NCI-H1048 (cell line): ENCODE measurements around the gene STAMBPL1.

Source experiments
- DNase-seq: peaks from one replicate; lab custom pipeline; 2025; lab: John Stamatoyannopoulos, UW

Gene STAMBPL1

DNA sequence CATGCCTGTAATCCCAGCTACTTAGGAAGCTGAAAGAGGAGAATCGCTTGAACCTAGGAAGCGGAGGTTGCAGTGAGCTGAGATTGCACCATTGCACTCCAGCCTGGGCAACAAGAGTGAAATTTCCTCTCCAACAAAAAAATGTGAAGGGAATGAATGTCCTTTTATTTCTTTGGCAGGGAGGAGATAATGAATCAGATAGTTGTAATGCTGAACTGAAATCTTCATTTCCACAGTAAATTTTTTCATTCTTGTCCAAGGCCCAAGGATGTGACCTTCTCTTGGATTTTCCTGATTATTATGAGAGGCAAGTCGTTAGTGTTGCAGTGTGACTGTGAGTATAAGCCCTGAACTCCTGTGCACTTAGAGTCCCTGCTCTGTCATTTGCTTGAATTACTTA, 13.6 kb downstream of the STAMBPL1 start:
- no peak for DNase-seq

DNA sequence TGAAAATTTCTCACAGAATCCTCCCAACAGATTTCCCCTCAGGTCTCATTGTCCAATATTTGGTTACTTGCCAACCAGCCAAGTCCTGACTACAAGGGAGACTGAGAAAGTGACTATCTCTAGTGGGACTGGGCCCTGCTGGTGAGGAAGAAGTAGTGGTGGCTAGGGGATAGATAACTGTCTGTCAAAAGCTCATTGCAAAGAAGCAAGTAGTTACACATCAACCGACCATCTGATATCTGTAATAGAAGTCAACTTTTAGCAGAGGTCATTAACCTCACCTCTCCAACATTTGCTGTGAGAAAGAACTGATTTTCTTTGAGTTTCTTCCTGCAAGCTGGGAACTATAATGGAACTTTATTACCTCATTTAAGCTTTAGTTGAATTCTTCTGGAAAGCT, 15.2 kb downstream of the STAMBPL1 start:
- no peak for DNase-seq

DNA sequence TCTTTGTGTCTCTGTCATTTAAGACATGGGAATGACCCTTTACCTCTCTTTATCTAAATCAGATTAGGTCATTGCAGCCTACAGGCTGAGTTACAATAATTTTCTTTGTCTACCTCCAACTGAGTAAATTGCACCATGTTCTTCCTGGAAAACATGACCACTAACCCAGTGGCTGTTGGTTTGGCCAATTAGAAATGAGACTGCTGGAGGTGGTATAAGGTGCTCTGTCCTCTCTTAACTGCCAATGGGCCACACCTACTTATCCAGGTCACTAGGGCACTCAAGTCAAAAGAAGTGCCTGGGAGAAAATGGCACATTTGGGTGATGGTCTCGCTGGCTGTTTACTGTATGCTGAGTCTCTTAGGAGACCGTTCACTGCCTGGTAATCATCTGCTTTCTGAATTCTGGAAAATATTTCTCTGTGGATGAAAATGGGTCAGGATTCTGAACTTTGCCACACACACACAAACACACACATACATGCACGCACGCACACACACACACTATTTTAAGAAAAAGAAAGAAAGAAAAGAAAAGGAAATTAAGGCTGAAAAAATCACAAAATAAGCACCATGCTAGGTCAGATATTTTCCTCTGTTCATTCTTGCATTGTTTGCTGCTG, 16.4 kb downstream of the STAMBPL1 start:
- DNase-seq, result no peak

DNA sequence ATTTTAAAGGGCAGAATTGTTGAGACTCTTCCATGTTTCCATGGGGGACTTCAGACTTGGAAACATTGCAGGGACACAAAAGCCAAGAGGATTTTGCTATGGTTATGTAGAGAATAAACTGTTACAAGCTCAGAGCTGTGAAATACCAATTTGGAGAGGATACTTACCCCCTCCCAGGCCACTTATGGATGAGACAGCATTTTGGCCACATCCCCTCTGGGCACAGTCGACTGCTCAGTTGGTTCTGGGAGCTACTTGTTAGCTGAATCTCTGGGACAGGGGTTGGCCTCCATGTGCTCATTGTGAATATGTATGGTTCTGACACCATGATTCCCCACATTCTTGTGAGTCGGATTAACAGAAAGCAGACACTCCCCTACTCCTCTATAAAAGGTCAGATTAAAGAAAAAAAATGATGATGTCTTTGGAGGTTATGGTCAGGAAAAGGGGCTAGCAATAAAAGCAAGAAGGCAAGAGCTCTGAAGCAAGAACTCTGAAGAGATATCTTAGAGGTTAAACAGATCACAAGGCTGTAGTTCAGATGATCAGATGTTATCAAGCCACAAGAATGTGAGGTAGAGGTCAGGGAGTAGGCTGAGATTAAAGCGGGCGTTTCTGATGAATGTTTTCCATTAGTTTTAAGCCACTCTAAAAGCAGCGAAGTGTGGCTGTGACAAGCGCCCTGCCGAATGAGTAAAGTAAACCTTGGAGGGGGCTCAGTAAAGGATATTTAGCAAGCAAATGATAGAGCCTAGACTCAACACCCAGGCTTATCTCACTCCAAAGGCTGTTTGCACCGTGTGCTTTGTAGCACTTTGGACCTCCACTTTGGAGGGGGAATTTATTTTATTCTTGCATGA, 17.2 kb downstream of the STAMBPL1 start:
- DNase-seq, result no peak

DNA sequence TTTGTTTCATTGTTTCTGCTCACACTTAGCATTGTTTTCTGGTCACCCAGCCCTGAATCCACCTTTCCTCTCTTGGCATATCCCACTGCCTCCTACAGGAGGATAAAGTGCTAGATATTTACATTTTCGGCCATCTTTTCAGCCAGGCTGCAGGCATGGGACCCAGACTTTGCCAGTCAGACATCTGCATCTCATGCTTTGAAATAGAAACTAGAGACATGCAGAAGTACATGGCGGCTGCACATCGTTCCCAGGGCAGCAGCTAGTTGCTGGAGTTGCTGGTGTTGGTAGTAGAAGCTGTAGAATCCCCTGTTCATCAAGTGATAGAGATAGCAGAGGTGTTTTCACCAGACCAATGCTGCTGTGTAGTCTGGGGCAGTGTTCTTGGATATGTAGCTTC, 18.7 kb downstream of the STAMBPL1 start:
- DNase-seq, result no peak

DNA sequence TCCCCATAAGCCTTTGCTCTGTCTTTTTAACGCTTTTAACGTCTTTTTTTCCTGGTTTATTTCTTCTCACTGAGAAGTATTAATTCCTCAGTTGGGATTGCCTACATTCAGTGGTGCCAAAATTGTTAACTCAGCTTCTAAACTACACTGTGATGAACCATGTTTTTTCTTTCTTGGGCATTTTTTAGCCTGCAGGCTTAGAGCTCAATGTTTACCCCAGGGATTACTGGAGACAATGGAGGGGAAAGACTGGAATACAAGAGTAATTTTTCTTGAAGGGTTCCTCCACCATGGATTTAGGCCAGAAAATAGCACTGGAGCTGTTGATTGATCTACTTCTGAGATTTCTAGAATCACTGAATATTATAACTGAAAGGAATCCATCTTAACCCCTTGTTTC, 19.8 kb downstream of the STAMBPL1 start:
- no peak for DNase-seq

DNA sequence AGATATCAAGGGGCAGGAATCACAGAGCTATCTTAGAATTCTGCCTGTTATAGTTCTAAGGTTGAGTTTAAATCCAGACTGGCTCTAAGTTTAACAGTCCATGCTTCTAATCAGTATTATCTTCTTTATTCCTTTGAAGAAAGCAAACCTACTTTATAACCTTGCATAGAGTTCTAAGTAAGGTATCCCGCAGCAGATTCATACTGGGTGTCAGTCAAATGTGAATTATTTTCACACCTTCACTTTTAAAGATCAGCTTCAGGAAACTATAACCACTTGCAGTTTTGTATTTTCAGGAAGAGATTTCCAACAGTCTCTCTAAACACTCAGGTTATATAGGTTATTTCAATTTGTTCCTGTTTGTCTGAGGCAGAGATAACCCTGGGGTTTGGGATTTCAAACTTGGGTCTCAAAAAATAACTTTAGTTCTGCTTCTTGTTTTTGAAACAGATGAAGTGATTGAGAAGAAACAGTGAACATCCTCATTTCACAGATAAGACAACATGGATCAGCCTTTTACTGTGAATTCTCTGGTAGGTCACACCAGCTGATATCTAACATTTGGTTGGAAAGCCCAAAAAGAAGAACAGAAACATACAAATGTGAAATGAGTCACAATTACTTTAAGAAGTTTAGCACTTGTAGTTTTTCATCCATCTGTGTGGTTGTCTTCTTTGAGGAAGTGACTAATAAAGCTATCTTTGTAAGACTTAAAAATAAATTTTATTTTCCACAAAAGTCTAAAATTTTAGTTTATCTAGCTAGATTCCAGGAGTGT, 21.4 kb downstream of the STAMBPL1 start:
- DNase-seq, result no peak

DNA sequence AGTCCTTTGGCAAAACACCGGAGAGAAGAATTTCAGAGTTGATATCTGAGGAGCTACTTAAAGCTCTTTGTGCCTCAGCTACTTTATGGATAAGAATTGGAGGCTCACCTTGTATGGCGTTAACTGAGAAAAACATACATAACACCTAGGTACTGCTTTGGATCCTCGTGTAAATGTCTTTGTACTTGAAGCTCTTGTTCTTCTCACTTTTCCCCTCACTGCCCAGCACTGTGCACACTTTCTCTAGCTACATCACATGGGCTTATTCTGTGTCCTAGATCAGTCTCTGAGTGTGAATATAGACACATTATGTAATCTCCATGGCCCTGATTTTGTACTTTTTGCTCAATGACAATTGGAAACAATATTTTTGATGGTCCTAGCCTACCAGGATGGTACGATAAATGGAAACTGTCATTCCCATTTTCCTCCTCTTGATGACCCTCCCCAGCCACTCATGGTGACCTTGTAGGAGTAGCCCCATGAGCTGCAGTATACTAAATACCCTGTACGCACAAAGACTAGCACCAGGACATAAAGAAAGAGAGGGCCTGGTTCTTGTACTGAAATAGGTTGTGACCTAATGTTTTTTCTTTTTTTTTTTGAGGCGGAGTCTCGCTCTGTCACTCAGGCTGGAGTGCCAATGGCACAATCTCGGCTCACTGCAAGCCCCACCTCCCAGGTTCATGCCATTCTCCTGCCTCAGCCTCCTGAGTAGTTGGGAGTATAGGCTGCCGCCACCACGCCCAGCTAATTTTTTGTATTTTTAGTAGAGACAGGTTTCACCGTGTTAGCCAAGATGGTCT, 22.1 kb downstream of the STAMBPL1 start:
- DNase-seq, result no peak

DNA sequence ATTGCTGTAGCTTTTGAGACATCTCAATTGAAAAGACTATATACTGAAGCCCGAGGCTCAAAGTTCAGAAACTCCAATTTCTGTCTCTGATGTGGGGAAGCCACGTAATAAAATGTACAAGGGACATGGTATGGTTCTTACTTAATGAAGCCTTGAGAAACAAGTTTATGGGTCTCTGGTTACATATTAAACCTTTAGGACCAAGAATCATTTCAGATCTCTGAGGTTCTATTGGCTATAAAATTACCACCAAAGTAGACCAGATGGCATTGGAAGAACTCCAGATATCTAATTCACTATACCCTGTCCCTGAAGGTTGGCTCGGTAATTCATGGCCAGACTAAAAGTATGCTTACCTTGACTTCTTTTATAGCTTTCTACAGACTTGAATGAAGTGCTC, 23.7 kb downstream of the STAMBPL1 start:
- DNase-seq, result no peak

DNA sequence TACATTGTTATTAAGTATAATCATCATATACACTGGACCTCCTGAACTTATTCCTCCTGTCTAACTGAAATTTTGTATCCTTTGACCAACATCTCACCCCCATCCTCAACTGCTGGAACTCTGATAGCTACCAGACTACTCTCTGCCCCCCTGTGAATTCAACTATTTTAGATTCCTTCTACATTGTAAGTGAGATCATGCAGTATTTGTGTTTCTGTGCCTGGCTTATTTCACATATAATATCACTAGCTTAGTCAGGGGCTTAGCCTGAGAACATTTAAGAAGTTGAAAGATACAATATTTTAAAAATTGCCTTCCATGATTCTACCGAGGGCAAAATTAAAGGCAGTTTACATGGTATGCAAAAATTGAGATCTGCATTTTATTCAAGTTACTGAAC, 26.9 kb downstream of the STAMBPL1 start:
- DNase-seq, result no peak

DNA sequence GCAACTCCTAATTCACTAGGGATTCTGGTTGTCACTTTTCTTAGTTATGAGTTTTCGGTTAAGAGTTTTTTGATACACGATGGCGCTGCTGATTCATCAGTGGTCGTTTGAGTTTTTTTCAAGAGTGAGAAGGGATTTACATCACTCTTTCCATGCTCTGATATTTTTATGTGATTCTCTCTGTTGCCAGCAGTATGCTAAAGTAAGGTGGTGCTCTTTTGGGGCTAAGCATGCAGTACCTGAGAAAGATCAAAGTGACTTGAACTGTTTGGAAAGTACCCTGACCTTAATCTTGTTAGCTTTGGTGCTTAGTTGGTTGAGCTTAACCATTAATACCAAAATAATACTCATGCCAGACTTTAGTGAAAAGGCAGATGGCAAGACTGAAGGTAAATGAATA, 28.1 kb downstream of the STAMBPL1 start:
- DNase-seq, result no peak

DNA sequence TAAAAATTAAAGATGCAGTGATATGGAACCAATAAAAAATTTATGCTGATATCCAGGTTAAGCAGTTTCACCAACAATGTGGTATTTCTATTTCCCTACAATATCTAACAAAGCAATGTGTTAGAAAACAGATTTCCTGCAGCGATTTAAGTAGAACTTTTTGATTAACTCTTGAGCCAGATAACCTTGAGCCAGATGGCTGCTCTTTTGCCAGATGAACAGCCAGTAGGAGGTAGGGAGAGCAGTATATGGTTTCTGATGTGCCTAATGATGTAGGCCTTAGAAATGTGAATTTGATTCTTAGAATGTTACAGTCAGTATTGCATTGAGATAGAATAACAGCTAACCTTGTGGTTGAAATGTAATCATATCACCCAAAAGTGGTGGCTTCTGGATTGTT, 31.1 kb downstream of the STAMBPL1 start:
- no peak for DNase-seq

DNA sequence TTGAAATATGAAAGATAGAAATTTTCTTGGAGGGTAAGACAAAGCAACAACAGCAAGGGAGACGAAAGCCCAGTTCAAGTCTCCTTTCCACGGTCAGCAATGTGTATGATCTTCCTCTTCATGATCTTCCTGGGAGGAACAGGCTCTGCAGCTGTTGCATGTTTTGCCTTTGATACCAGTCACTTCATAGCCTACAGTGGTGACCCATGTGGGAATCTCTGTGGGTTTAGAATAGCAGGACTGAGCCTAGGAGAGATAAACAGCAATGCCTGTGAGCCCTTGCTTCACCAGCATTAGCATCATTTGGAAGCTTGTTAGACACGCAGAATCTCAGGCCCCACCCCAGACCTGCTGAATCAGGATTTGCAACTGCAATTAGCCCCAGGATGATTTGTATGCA, 31.8 kb downstream of the STAMBPL1 start:
- DNase-seq, result no peak

DNA sequence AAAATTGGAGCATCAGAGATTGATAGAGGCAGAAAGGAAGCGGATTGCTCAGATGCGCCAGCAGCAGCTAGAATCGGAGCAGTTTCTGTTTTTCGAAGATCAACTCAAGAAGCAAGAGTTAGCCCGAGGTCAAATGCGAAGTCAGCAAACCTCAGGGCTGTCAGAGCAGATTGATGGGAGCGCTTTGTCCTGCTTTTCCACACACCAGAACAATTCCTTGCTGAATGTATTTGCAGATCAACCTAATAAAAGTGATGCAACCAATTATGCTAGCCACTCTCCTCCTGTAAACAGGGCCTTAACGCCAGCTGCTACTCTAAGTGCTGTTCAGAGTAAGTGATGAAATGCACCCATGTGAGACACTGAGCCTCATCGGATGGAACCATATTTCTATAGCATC, 33.1 kb downstream of the STAMBPL1 start:
- no peak for DNase-seq

DNA sequence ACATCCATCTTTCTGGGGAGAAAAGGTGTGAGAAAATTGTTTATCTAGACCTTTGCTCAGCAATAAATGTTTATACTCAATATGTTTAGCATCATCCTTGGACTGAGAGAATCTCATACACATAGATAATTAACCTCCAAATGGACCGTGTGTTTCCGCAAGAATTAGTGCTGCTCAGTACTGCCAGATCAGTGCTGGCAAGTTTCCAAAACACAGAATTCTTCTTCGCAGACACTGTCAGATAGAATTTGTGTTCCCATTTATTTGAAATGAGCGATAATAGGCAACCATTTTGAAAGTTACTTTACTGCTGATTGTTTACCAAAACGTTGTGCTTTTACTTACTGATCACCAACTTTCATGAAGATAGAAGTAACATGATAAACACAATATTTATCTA, 33.7 kb downstream of the STAMBPL1 start:
- DNase-seq, result no peak

DNA sequence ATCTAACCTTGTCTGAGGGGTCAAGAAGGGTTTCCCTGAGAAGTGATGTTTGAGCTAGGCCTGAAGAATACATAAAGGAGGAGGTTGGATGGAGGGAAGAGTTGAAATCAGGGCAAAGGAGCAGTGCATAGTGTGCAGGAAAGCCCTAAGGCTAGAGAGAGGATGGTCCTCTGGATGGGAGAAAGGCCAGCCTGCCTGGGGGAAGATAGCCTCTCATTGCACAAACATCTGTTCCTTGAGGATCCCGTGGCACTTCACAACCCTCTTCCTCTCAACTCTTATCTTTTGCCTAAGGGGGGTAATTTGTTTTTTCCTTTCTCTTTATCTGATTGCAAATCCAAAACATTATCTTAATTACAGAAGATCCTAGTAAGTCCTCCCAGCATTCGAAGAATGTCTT, 35.7 kb downstream of the STAMBPL1 start:
- DNase-seq, result no peak

DNA sequence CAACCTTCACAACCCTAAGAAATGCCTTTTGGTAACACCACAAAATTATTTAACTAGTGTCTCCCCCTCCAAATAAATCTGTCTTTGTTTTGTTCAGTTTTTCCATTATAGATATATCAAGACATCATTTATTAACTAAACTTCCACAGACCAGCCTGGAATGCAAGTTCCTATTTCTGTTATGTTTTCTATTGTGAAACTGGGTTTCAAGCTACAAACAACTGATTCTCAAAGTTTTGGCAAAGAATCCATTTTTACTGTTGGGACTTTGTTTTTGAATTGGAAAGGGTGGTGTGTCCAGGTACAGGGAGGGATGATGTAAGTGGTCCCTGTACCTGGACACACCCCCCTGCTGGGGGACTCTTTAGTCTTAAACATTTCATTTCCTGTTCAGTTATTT, 36.2 kb downstream of the STAMBPL1 start:
- DNase-seq, result no peak

DNA sequence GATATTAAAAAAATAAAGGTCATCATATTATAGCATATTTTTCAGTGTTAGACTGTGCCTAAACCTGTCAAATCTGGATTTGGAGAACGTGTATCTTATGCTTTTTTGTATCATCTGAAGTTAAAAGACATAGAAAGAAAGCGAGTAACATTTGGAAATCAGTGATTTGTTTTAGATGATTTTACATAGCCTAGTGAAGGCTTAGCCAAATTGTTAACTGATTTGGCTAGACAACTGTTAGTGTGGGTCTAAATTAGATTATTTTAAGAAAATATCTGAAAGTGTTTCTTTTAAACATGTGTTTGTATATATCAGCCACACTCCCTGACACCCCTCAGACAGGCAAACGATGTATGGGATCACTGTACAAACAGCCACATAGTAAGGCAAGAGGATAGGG, 36.9 kb downstream of the STAMBPL1 start:
- no peak for DNase-seq

DNA sequence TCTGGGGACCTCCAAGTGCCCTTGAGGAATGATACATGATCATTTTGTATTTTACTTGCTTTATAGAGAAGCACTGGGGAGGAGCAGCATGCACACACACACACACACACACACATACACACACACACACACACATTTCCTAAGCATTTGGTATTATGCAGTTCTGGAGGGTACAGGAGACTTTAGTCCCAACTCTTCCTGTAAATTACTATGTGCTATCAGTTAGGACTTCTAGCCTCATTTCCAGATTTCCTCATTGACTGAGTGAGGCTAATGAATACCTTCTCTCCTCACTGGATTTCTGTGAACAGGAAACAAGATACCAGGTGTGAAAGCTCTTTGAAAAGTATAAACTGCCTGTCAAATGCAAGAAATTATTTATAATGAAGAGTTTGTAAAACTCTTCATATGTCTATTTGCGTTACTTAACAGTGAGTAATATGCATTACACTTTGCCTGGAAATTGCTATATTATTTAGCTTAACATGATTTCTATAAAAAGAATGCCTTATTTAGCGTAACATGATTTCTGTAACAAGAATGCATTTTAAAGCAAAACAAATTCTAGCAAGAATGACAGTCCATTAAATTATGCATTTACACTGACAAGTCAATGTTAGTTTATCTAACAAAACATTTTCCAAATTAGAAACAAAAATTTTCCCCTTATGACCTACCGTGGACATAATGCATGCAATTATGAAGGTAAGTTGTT, 38.3 kb downstream of the STAMBPL1 start:
- no peak for DNase-seq

DNA sequence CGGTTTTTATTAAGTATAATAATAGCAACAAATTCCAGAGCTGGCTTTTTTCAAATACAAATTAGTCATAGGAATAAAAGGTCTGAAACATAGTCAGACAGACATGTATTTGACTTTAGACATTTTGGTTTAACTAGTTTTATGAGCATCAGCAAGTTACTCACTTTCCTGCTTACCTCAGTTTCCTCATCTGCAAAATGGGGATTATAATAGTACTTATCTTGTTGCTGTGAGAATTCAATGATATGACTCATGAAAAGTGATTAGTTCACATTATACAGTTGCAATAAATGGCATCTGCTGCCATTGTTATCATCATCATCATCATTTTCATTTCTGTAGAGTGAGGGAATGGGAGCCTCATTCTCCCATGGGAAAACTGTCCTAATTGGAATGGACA, 39.0 kb downstream of the STAMBPL1 start:
- no peak for DNase-seq

DNA sequence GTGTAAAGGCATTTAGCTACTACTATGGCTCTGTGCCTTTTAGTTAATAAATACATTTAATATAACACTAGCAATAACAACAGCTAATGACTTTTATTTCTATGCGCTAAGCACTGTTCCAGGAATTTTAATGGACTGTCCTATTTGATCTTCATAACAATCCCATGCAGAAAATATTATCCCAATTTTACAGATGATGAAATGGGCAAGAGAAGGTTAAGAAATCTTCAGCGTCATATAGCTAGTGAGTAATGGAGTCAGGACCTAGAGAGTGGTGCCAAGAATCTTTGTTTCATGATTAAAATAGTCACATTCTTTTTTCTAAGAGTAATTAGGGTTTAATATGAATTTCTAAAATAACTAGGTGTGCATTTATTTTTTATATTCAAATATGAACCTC, 40.2 kb downstream of the STAMBPL1 start:
- no peak for DNase-seq
